ENCODE data around the gene TMEM132A.

The TMEM132A gene

DNA sequence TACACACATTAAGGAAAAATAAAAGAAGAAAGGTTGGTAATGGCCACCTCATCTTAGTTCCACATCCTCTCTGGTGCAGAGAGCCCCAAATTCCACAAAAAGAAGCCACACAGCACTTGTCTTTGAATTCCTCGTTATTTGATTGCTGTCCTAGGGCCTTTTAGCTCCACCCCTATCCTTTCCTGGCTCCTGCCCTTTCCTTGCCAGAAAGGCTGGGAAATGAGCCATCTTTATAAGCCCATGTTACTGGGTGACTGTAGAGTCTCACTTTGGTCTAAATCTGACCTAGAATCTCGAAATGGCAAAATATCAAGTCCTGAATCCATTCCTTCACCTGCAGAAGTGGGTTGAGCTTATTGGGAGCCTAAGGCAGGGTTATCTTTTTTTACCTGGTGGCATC, 4.3 kb upstream of the TMEM132A start:
- peak in 1 of 10 donors; percentile 11 for DNase-seq
- intact Hi-C loops (cut with DNase I), result loop anchor here (5.0 to 10.0 kb wide), 2 partner anchors 117 to 215 kb away; no protein-coding TSS in a partner anchor

DNA sequence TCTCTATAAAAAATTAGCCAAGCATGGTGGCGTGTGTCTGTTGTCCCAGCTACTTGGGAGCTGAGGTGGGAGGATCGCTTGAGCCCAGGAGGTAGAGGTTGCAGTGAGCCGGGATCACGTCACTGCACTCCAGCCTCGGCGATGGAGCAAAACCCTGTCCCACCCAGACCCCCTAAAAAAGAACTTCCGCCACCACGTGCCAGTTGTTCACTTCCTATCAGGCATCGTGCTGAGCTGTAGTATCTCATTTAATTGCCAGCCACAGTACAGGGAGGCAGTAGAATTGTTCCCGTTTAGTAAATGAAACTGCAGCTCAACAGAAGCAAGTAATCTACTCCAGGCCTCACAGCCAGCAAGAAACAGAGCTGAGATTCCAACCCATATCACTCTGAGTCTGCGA, 3.0 kb upstream of the TMEM132A start:
- peak in 1 of 10 donors; percentile 57 for DNase-seq
- intact Hi-C loops (cut with DNase I), result loop anchor here (5.0 to 10.0 kb wide), 2 partner anchors 116 to 214 kb away; no protein-coding TSS in a partner anchor

DNA sequence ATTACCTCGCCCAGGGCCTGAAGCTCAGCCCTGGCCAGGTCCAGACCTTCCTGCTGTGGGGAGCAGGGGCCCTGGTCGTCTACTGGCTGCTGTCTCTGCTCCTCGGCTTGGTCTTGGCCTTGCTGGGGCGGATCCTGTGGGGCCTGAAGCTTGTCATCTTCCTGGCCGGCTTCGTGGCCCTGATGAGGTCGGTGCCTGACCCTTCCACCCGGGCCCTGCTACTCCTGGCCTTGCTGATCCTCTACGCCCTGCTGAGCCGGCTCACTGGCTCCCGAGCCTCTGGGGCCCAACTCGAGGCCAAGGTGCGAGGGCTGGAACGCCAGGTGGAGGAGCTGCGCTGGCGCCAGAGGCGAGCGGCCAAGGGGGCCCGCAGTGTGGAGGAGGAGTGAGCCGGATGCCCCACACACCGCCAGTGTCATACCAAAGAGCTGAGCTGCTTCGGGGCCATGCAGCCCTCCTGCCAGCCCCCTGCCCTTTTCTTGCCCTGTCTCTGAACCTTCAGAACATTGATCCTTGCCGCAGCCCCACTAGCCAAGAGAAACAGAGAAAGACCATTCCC, 2.4 kb upstream of the TMEM132A start:
- DNase-seq, result peak in 1 of 10 donors; percentile 81
- intact Hi-C loops (cut with DNase I), result loop anchor here (5.0 to 10.0 kb wide), 2 partner anchors 115 to 213 kb away; no protein-coding TSS in a partner anchor

DNA sequence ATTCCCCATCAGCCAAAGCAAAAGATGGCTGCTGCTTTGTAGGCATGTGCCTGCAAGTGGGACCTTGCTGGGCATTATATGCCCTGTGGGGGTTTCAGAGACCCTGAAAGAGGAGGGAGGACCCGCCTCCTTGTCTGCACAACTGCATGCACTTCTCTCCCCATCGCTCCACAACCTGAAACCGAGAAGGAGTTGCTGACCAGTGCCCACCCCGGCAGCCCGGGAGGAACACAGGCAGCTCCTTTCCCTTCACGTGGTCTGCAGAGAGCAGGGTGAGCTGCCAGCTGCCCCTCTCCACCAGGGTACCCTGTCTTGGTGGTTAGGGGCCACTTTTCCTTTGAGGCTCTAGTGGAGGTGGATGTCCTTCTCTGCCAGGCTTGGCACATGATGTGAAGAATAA, 1.4 kb upstream of the TMEM132A start:
- peak in 1 of 10 donors; percentile 68 for DNase-seq
- intact Hi-C loops (cut with DNase I), result loop anchor here (5.0 to 10.0 kb wide), 2 partner anchors 114 to 212 kb away; no protein-coding TSS in a partner anchor

DNA sequence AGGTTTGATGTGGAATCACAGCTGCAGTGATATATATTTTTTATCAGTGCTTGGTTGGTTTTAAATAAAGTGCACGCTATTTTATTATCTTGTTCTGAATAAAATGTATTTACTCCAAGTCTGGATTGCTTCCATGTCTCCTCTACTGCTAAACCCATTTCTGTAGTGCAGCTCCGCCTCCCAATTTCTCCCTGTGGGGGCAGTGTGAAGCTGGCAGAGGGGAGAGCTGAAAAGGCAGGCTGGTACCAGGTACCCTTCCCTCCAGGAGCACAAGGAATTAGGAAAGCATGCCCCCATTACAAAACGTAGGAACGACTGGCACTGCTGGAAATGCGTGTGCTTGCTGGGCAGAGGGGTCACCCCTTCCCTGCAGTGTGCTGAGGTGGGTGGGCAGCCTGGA, 934 bp upstream of the TMEM132A start:
- DNase-seq, result peak in 3 of 10 donors; percentile 48 to 88 (median 87)
- intact Hi-C loops (cut with DNase I), result loop anchor here (5.0 to 10.0 kb wide), 2 partner anchors 114 to 211 kb away; no protein-coding TSS in a partner anchor

DNA sequence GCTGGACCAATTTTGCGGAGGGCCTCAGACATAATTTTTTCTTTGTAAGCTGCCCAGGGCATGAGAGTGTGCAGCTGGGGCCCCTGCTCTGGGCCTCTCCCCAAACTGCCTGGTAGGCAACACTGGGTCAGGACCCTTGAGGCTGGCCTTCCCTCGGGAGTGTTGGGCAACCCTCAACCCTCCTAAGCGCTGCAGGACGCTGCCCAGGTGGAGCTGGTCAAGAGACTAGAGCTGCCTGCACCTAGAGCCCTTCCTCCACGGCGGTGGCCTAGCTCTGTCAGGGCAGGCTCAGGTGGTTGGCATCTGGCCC, 505 bp upstream of the TMEM132A start:
- intact Hi-C loops (cut with DNase I), result loop anchor here (5.0 to 10.0 kb wide), 2 partner anchors 114 to 211 kb away; no protein-coding TSS in a partner anchor
- DNase-seq, result peak in 1 of 10 donors; percentile 72

DNA sequence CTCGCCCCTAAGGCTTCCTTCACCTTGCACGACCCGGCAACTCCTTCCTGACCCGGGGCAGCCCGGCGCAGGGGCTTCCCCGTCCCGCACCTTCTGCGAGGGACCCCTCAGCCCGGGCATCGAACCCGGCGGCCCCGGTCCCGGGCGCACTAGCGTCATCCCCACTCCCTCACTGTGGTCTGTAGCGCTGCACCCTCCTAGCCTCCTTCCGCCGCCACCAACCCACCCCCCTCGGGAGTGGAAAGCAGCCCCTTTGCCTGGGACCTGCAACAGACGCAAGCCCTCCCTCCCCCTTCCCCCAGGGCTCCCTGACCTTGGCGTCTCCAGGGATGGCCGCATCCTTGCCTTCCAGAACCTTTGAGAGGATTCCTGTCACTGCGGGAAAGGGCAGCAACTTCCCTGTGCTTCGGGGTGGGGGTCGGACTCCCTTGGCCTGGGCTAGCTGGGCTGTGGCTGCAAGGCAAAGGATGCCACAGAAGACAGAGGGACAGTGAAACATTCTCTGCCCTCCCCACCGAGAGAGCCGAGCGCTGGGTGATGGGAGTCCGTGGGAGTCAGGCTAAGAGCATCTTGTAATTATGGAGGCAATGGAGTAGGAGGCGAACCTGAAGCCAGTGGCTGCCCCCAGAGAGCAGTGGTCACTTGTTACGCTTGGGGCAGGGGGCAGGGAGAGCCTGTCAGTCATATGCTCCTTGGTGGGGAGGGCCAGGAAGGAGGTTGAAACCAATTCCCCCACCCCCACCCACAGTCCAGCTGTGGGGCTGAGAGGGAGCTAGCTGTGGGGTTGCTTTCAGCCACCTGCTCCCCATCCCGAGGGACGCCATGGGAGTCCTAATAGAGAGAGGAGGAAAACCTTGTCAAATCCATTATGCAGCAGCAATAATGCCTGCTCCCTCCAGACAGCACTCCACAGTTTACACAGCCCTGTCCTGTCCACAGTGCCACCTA, 920 bp downstream of the TMEM132A start:
- peak in 3 of 10 donors; percentile 30 to 87 (median 86) for DNase-seq
- intact Hi-C loops (cut with DNase I), result loop anchor here (5.0 to 10.0 kb wide), 2 partner anchors 112 to 210 kb away; no protein-coding TSS in a partner anchor

DNA sequence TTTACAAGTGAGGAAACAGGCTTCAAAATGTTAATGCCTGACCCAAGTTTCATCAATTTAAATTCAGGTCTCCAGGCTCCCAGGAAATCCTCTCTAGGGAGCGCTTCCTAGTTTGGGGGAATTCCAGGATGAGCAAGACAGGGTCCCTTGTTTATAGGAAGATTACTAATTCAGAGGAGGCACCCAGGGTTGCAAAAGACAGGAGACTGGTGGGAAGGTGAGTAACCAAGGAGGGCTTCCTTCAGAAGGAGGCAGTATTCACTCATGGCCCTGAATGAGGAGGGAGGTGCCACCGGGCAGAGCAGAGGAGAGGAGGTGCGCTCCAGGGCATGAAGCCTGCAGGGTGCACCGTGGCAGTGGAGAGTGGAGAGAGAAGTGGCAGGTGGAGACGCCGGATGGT, 1.6 kb downstream of the TMEM132A start:
- intact Hi-C loops (cut with DNase I), result loop anchor here (10.0 kb wide), 1 partner anchor 209 kb away; no protein-coding TSS in a partner anchor
- DNase-seq, result peak in 1 of 10 donors; percentile 85

DNA sequence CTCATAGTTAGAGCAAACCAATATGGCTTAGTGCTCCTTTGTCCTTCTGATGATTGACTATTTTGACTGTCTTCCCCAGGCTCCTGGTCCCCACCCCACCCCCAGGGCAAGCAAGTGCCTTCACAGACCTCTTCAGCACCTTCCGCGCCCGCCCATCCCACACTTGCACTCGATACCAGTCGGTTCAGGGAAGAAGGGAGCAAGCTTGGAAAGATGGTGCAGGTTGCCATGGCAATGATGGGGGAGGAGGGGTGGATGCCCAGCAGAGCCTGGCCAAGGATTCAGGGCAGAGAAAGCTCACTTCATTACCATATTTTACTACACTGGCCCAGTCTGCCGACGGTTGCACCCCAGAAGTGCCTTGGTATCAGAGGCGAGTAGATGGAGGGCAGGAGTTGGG, 2.2 kb downstream of the TMEM132A start:
- DNase-seq, result peak in 5 of 10 donors; percentile 44 to 90 (median 88)
- intact Hi-C loops (cut with DNase I), result loop anchor here (10.0 kb wide), 1 partner anchor 208 kb away; no protein-coding TSS in a partner anchor

DNA sequence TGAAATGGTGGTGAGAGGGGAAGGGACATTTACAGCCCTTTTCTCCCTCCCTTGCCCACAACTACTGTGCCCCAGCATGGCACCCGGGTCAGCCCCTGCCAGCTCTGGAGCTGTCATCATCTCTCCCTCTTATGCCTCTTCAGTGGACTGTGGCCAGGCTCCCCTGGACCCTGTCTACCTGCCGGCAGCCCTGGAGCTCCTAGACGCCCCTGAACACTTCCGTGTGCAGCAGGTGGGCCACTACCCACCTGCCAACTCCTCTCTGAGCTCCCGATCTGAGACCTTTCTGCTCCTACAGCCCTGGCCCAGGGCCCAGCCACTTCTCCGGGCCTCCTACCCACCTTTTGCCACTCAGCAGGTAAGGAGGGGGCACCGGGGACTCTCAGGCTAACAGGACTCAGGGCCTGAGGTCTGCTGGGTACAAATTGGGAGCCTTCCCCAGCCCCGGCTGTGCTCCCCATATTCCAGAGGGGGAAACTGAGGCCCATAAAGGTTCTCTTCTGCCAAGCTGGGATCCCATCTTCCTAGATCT, 2.9 kb downstream of the TMEM132A start:
- intact Hi-C loops (cut with DNase I), result loop anchor here (10.0 kb wide), 1 partner anchor 208 kb away; no protein-coding TSS in a partner anchor
- peak in 2 of 10 donors; percentile 44 to 50 for DNase-seq

DNA sequence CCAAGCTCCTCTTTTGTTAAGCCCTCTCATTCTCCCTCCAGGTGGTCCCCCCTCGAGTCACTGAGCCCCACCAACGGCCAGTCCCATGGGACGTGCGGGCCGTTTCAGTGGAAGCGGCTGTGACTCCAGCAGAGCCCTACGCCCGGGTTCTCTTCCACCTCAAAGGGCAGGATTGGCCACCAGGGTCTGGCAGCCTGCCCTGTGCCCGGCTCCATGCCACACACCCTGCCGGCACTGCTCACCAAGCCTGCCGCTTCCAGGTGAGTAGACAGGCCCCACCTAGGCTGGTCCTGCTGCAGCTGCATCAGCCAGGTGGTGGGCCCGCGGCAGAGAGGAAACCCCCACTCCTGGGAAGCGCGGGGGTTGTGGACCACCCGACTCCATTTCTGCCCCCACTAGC, 3.3 kb downstream of the TMEM132A start:
- intact Hi-C loops (cut with DNase I), result loop anchor here (10.0 kb wide), 1 partner anchor 207 kb away; no protein-coding TSS in a partner anchor
- DNase-seq, result peak in 2 of 10 donors; percentile 67 to 82

DNA sequence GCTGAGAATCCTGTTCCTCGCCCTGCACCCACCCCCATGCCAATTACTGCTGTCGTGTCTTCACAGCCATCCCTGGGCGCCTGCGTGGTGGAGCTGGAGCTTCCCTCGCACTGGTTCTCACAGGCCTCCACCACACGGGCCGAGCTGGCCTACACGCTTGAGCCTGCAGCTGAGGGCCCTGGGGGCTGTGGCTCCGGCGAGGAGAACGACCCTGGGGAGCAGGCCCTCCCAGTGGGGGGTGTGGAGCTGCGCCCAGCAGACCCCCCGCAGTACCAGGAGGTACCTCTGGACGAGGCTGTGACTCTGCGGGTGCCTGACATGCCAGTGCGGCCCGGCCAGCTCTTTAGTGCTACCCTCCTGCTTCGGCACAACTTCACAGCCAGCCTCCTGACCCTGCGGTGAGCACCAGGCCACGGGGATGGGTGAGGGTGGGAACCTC, 4.3 kb downstream of the TMEM132A start:
- intact Hi-C loops (cut with DNase I), result loop anchor here (10.0 kb wide), 1 partner anchor 206 kb away; no protein-coding TSS in a partner anchor
- DNase-seq, result peak in 2 of 10 donors; percentile 81 to 86

DNA sequence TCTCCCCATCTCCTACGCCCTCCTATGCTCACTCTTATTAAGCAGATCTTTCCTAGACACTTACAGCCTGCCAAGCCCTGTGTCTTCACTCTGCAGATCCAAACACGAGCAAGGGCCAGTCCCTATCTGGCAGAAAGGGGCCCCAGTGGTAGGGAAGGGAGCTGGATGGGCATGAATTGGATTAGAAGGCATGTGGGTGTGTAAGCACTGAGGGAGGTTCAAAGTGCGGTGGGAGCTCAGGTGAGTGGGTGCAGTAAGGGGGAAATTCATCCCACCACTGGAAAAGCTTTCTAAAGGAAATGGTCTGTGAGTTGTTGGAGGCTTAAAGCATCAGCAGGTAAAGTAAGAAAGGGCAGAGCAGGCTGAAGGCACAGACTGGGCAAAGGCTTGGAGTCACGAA, 5.5 kb downstream of the TMEM132A start:
- peak in 2 of 10 donors; percentile 25 to 41 for DNase-seq
- intact Hi-C loops (cut with DNase I), result loop anchor here (10.0 kb wide), 1 partner anchor 205 kb away; no protein-coding TSS in a partner anchor

DNA sequence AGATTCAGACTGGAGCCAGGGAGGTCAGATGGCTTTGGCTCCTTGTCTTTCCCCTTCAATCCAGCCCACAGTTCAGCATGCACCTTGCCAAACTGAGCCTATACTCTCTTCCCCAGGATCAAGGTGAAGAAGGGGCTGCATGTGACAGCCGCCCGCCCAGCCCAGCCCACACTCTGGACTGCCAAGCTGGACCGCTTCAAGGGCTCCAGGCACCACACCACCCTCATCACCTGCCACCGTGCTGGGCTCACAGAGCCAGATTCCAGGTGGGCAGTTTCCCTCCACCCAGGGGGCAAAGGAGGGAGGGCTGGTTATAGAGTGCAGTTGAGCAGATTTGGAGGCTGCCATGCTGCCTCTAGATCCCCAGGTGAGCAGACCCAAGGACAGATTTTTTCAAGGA, 6.1 kb downstream of the TMEM132A start:
- peak in 2 of 10 donors; percentile 33 to 41 for DNase-seq
- intact Hi-C loops (cut with DNase I), result no loop called here

DNA sequence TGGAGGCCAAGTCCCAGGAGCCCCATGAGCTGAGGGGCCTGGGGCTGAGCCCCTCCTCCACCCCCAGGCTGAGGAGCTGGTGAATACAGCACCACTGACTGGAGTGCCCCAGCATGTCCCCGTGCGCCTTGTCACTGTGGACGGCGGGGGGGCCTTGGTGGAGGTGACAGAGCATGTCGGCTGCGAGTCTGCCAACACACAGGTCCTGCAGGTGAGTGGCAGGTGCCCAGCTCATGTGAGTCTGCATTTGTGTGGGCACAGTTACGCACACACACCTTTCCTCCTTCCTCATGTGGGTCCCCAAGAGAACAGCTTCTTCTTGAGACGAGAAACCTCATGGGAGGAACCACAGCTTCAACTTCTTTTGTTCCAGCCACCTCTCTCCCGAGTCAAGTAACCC, 7.7 kb downstream of the TMEM132A start:
- peak in 2 of 10 donors; percentile 56 to 75 for DNase-seq
- intact Hi-C loops (cut with DNase I), result no loop called here

DNA sequence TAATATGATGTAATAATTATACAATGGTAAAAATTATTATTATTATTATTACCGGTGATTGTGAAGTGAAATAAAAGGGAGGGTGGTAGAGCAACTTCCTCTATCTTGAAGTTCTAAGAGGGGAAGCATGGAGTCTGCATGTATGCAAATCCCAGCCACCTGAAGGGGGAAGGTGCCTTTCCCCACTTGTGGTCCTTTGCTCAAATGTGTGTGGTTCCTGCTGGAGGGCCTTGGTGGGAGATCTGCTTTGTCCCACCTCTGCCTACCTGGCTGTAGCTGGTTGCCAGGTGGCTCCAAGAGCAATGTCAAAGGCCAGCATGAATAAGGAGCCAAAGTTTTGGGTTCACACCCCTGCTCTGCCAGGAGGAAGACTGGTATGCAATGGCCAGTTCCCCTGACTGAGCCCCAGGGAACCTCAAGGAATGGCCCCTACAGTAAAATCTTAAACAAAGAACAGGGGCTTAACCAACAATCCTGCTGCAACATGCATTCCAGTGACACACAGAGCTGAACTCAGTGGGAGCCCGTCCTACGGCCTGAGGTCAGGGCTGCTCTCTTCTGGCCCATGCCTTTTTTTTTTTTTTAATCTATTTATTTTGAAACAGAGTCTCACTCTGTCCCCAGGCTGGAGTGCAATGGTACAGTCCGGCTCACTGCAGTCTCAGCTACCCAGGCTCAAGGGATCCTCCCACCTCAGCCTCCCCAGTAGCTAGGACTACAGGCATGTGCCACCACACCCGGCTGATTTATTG, 8.5 kb downstream of the TMEM132A start:
- peak in 2 of 10 donors; percentile 0 to 13 for DNase-seq
- intact Hi-C loops (cut with DNase I), result no loop called here

DNA sequence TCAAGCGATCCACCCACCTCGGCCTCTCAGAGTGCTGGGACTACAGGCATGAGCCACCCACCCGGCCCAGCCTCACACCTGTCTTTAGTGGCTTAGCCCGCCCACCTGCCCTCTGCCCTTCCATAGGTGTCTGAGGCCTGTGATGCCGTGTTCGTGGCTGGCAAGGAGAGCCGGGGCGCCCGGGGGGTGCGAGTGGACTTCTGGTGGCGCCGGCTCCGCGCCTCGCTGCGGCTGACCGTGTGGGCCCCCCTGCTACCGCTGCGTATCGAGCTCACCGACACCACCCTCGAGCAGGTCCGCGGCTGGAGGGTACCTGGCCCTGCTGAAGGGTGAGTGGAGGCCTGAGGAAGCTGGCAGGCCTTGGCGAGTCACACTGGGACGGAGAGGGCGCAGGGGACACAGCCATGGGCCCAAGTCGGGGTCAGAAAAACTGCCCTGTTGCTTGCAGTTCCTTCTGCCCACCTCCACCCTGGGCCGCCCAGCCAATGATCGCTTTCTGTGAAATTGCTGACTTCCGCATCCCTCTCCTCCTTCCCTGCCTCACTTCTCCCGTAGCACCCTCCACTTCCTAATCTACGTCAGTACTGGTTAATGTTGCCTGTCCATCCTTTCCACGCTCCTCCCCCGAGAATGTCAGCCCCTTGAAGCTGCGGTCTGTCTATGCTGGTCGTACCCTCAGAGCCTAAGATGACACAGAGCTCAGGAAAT, 9.3 kb downstream of the TMEM132A start:
- peak in 2 of 10 donors; percentile 64 to 84 for DNase-seq
- intact Hi-C loops (cut with DNase I), result no loop called here

DNA sequence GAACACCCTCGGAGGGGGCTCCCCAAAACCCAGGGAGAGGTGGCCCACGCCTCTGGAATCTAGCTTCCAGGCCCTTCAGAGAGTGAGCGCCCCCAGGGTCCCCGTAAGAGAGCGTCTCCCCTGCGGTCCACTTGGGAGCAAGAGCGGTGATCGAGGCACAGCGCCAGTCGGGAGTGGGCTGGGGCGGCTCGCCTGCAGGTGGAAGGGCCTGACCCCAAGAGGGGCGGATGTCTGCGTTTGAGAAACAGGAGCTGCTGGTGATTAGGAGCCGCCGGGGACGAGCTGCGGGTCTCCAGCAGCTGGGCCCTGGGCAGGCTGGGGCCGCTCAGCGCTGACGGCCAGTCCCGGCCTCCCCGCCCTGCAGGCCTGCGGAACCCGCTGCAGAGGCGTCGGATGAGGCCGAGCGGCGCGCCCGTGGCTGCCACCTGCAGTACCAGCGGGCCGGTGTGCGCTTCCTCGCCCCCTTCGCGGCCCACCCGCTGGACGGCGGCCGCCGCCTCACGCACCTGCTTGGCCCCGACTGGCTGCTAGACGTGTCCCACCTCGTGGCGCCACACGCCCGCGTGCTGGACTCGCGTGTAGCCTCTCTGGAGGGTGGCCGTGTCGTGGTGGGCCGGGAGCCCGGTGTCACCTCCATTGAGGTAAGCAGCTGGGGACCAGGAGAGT, 10.0 kb downstream of the TMEM132A start:
- intact Hi-C loops (cut with DNase I), result no loop called here
- DNase-seq, result peak in 2 of 10 donors; percentile 70 to 83
